LNCaP clone FGC (cell line): ENCODE measurements around the gene TRPM3.

Experiments used
- DNase-seq: peaks from one replicate; pipeline ENCODE4 v3.0.0-alpha.2; 2011; ENCODE audit warnings: low read depth
- H3K4me3 ChIP-seq: 2 replicates; pipeline ENCODE4 v1.5.1; 2011; ENCODE audit warnings: mild to moderate bottlenecking, low read depth, low read length, control low read depth
- TF ChIP-seq, protein P1 (sequence below): IDR thresholded peaks from 2 replicates; pipeline ENCODE4 v1.5.1; 2012; ENCODE audit warnings: mild to moderate bottlenecking; ENCODE audit not compliant: control insufficient read depth, insufficient read depth; ENCODE audit errors: extremely low read depth

Gene TRPM3

DNA sequence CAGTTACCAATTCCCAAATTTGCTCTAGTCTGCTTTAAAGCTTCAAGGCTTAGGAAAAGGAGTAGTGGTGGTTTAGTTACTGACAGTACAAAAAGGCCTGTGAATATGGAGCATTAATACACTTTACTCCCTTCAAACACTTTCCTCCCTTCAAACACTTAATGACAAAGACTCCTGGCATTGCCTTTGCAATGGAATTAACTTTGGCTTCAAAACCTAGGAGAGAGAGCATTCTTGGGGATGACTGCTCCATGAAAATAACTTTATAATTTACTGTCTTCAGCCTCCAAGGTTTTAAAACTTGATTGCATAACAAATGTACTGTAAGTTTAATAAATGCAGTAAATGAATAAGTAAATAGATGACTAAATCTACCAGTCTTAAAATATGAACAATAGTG is 185.6 kb downstream of the TRPM3 start:
- no peak overlapping the region for H3K4me3 ChIP-seq
- TF ChIP-seq, protein P1, sequence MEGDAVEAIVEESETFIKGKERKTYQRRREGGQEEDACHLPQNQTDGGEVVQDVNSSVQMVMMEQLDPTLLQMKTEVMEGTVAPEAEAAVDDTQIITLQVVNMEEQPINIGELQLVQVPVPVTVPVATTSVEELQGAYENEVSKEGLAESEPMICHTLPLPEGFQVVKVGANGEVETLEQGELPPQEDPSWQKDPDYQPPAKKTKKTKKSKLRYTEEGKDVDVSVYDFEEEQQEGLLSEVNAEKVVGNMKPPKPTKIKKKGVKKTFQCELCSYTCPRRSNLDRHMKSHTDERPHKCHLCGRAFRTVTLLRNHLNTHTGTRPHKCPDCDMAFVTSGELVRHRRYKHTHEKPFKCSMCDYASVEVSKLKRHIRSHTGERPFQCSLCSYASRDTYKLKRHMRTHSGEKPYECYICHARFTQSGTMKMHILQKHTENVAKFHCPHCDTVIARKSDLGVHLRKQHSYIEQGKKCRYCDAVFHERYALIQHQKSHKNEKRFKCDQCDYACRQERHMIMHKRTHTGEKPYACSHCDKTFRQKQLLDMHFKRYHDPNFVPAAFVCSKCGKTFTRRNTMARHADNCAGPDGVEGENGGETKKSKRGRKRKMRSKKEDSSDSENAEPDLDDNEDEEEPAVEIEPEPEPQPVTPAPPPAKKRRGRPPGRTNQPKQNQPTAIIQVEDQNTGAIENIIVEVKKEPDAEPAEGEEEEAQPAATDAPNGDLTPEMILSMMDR = no peak
- DNase-seq = no peak

DNA sequence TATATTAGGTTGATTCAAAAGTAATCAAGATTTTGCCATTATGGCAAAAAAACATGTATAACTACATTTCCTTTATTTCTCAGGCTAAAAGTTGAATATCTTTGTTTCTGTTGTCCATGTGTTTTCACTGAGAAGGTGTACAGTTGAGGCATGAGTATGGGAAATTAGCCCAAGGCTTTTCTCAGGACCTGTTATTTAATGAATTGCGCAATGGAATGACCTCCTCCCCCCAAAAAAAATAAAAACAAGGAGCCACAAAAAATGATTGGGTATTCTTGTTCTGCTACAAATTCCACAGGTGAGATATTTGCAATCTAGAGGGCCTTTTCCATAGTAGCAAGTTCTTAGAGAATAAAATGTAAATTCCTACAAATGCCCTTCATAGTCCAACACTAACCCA is 186.8 kb downstream of the TRPM3 start:
- TF ChIP-seq, protein P1 = no peak
- H3K4me3 ChIP-seq = no peak overlapping the region
- DNase-seq = no peak

DNA sequence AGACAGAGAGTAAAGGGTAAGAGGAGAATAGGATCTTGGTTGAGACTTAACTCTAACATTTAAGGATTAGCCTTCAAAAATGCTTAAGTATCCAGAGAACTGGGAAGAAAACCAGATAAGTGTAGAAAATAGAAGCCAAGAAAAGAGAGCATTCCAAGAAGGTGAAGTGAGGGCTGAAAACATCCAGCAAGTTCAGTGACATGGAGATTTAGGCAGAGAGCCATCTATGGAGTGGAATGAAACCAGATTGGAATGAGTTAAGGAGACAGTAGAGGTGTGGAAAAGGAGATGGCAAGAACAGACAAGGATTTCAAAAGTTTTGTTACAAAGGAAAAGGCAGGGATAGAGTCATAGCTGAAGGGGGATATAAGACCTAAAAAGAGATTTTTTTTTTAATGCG is 188.1 kb downstream of the TRPM3 start:
- TF ChIP-seq, protein P1 = no peak
- DNase-seq = no peak
- no peak overlapping the region for H3K4me3 ChIP-seq

DNA sequence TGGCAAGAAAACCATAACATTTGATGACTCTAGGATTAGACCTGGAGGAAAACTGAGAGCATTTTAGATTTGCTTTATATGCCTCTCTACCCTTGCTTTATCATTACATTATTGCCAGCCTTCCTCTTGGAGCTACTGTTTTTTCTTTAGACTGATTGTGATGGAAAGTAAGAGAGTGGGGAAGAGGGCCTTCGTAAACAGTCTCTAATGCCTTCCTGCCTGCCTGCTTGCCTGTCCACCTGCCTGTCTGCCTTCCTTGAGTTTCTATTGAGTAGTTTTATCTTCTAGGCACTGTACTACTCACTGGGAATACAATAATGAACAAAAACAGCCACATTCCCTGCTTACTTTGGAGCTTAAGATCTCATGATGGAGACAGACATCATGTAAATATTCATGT is 189.3 kb downstream of the TRPM3 start:
- TF ChIP-seq, protein P1 = no peak
- DNase-seq = no peak
- H3K4me3 ChIP-seq = no peak overlapping the region

DNA sequence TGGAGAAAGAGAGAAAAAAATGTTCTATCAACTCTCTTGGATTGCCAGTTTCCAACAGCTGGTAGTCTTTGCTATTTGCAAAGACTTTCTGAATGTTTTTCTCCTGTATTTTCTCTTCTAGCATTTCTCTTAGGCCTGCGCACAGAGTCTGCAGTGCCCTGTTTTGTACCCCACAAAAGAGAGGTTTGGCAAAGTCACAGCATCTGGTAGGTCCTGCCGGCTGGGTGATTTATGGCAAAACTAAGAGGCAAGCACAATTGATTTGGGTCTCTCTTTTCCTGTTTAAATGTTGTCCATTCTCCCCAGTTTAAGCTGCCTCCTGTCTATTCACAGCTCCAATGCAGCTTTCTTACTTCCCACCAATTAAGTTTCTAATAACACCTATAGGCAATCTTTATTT is 193.9 kb downstream of the TRPM3 start:
- TF ChIP-seq, protein P1 = no peak
- no peak for DNase-seq
- H3K4me3 ChIP-seq = no peak overlapping the region

DNA sequence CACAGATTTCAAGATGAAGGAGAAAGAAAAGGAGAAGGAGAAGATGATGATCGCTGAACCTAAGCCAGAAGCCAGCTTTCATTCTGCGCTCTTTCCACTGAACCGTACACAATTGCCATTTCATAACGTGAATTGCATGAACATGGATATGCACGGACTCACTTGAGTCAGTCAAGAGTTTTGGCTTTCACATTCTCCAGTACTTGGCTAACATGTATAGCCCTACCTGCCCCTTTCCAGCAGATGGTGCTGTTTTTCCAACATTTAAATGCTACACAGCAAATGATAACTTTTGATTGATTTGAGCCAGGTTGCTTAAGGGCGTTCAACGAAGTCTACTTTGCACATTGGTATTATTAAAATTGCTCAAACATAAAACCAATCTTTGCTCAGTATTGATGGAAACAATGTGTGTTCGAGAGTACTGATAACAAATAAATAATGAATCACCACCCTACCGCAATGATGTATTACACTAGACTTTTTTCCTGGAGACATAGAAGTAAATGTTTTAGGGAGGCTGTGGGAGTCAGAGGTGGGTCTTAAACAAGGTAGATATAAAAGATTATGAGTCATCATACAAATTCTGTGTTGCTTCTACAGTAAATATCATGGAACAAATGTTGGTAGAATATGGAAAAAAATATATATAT is 196.4 kb downstream of the TRPM3 start:
- TF ChIP-seq, protein P1 = peak; percentile 90
- DNase-seq = peak; percentile 70
- H3K4me3 ChIP-seq = peak overlapping the region; percentile 38

DNA sequence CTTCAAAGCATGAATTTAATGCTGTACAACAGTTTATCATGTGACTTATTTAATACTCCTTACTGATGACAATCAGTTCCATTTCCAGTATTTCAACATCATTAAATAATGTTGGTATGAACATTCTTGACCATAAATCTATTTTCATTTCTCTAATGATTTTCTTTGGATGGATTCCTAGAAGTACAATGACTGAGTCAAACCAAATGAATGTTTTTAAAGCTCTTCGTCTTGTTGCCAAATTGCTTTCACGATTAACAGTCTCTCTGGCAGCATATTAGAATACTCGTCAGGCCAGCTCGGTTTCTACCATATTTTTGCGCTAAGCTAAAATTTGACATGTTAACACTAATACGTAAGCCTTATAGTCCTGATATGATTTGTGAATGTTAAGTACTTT is 197.0 kb downstream of the TRPM3 start:
- TF ChIP-seq, protein P1 = no peak
- DNase-seq = peak; percentile 80
- peak overlapping the region; percentile 38 for H3K4me3 ChIP-seq
